HG03139 (cell line): ENCODE results near the gene MKRN2.
"Not testable (repeated sequence)": the region's sequence is repeated elsewhere in the genome, so short reads cannot be mapped to it uniquely, and the experiment has no call there.

ENCODE experiments used
- ATAC-seq: cut with Tn5 transposase; IDR thresholded peaks from one replicate; pipeline ENCODE4 v1.9.1; 2021; ENCODE audit not compliant: unreplicated experiment

MKRN2 gene

GRCh38 chr3:12556690-12557472, at the start of gene MKRN2:
TSS of gene MKRN2 (plus strand) at chr3:12557087. CDS start at chr3:12557151, 64 bp downstream.
- peak; percentile 85 for ATAC-seq

GRCh38 chr3:12507591-12508281, 49.2 kb upstream of the MKRN2 start:
- ATAC-seq = no peak

- ATAC-seq = no peak
Measured at GRCh38 chr3:12508291-12508700, 48.6 kb upstream of the MKRN2 start.

GRCh38 chr3:12509466-12509865, 47.4 kb upstream of the MKRN2 start:
- no peak for ATAC-seq

GRCh38 chr3:12512534-12513118, 44.3 kb upstream of the MKRN2 start:
- ATAC-seq = no peak

GRCh38 chr3:12513694-12514446, 43.0 kb upstream of the MKRN2 start:
- ATAC-seq = no peak

GRCh38 chr3:12515631-12516030, 41.3 kb upstream of the MKRN2 start:
- ATAC-seq = no peak

GRCh38 chr3:12516873-12517272, 40.0 kb upstream of the MKRN2 start:
- no peak for ATAC-seq

- ATAC-seq = no peak
Measured at GRCh38 chr3:12518261-12519028, 38.4 kb upstream of the MKRN2 start.

- no peak for ATAC-seq
Measured at GRCh38 chr3:12521010-12521409, 35.9 kb upstream of the MKRN2 start.

GRCh38 chr3:12522721-12523120, 34.2 kb upstream of the MKRN2 start:
- no peak for ATAC-seq

GRCh38 chr3:12527757-12528143, 29.1 kb upstream of the MKRN2 start:
- ATAC-seq = no peak

GRCh38 chr3:12532182-12532581, 24.7 kb upstream of the MKRN2 start:
- ATAC-seq = no peak

- no peak for ATAC-seq
Measured at GRCh38 chr3:12536423-12536822, 20.5 kb upstream of the MKRN2 start.

GRCh38 chr3:12541625-12542024, 15.3 kb upstream of the MKRN2 start:
- ATAC-seq = no peak

GRCh38 chr3:12543497-12543896, 13.4 kb upstream of the MKRN2 start:
- ATAC-seq = not testable (repeated sequence)

GRCh38 chr3:12544652-12545472, 12.0 kb upstream of the MKRN2 start:
- no peak for ATAC-seq

GRCh38 chr3:12545473-12545791, 11.5 kb upstream of the MKRN2 start, which contains the start of gene MKRN2OS:
TSS of gene MKRN2OS (minus strand) at chr3:12545499. CDS start at chr3:12545464, 35 bp downstream.
- ATAC-seq = no peak

- ATAC-seq = no peak
Measured at GRCh38 chr3:12549971-12550760, 6.7 kb upstream of the MKRN2 start.
